ENCODE data around the gene FAM83F.

The FAM83F gene

GRCh38 chr22:39994566-39995392 lies at the start of gene FAM83F:
Gene FAM83F, plus strand, starts transcription at chr22:39994954. Its CDS starts 89 bp downstream, at chr22:39995043.
- H3K4me1 ChIP-seq (ENCODE audit: insufficient read depth, poor library complexity, severe bottlenecking): peaks cover 35% of the 10 kb centered on the region
- peak within 1 kb of the TSS; percentile 82 for H3K4me3 ChIP-seq (ENCODE audit: severe bottlenecking)
- TF ChIP-seq, protein P1, sequence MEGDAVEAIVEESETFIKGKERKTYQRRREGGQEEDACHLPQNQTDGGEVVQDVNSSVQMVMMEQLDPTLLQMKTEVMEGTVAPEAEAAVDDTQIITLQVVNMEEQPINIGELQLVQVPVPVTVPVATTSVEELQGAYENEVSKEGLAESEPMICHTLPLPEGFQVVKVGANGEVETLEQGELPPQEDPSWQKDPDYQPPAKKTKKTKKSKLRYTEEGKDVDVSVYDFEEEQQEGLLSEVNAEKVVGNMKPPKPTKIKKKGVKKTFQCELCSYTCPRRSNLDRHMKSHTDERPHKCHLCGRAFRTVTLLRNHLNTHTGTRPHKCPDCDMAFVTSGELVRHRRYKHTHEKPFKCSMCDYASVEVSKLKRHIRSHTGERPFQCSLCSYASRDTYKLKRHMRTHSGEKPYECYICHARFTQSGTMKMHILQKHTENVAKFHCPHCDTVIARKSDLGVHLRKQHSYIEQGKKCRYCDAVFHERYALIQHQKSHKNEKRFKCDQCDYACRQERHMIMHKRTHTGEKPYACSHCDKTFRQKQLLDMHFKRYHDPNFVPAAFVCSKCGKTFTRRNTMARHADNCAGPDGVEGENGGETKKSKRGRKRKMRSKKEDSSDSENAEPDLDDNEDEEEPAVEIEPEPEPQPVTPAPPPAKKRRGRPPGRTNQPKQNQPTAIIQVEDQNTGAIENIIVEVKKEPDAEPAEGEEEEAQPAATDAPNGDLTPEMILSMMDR (IDR thresholded peaks at IDR 0.05; ENCODE audit: poor library complexity, severe bottlenecking): no peak
- ATAC-seq (ENCODE audit: low read depth): peak; percentile 60
- H3K9me3 ChIP-seq (ENCODE audit: severe bottlenecking): no peaks in the 10 kb centered on the region
- peak within 1 kb of the TSS; percentile 66 for H3K27ac ChIP-seq (ENCODE audit: poor library complexity, severe bottlenecking)
- DNase-seq (ENCODE audit: low spot score): no peak
- H3K36me3 ChIP-seq (ENCODE audit: low read depth): no peaks in the 10 kb centered on the region
- peaks cover 3% of the 10 kb centered on the region for H3K27me3 ChIP-seq (ENCODE audit: insufficient read depth, poor library complexity, severe bottlenecking)

GRCh38 chr22:39946126-39946502 lies 48.6 kb upstream of the FAM83F start:
- H3K27ac ChIP-seq (ENCODE audit: poor library complexity, severe bottlenecking): no peak overlapping the region
- no peaks in the 10 kb centered on the region for H3K27me3 ChIP-seq (ENCODE audit: insufficient read depth, poor library complexity, severe bottlenecking)

DNA sequence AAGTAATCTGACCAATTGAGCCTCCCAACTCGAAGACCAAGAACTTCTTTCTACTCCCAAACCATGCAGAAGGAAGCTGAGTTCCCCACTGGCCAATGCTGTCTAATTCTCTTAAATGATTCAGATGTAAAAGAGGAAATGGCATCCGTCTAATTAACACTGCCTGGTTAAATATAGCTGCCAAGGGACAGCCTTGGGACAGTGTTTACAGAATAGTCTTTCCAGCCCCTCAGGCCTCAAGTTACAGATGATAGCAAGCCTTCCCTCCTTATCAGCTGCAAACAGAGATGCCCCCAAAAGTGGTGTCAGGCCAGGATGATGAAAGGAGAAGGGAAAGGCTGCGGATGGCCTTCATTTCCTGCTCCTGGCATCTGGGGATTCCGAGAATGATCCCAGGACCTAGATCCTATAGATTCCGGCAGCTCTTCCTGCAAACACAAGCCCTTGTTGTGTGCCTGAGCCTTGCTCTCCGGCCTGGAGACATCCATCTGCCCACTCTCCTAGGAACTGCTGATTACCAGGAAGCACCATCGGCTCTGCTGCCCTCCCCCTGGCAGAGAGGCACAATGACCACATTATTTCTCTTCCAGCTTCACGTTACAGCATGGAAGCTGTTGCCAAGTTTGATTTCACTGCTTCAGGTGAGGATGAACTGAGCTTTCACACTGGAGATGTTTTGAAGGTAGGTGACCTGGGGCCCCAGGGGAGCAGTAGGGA lies 48.1 kb upstream of the FAM83F start:
- TF ChIP-seq, protein P1 (IDR thresholded peaks at IDR 0.05; ENCODE audit: poor library complexity, severe bottlenecking): no peak
- Histone ChIP-seq H3K27ac (ENCODE audit: poor library complexity, severe bottlenecking) (no peak overlapping the region), H3K4me1 (ENCODE audit: insufficient read depth, poor library complexity, severe bottlenecking) (no peaks in the 10 kb centered on the region), H3K27me3 (ENCODE audit: insufficient read depth, poor library complexity, severe bottlenecking) (no peaks in the 10 kb centered on the region), H3K36me3 (ENCODE audit: low read depth) (no peaks in the 10 kb centered on the region), H3K4me3 (ENCODE audit: severe bottlenecking) (no peak overlapping the region), H3K9me3 (ENCODE audit: severe bottlenecking) (no peaks in the 10 kb centered on the region)
- no peak for ATAC-seq (ENCODE audit: low read depth)
- DNase-seq (ENCODE audit: low spot score): no peak

More at GRCh38 chr22:39946126-39946502, 48.6 kb upstream of the FAM83F start:
- Histone ChIP-seq H3K4me3 (ENCODE audit: severe bottlenecking) (no peak overlapping the region), H3K4me1 (ENCODE audit: insufficient read depth, poor library complexity, severe bottlenecking) (no peaks in the 10 kb centered on the region), H3K36me3 (ENCODE audit: low read depth) (no peaks in the 10 kb centered on the region), H3K9me3 (ENCODE audit: severe bottlenecking) (no peaks in the 10 kb centered on the region)
- DNase-seq (ENCODE audit: low spot score): no peak
- TF ChIP-seq, protein P1 (IDR thresholded peaks at IDR 0.05; ENCODE audit: poor library complexity, severe bottlenecking): no peak
- no peak for ATAC-seq (ENCODE audit: low read depth)

GRCh38 chr22:39947220-39948216 lies 47.2 kb upstream of the FAM83F start:
- no peak overlapping the region for H3K27ac ChIP-seq (ENCODE audit: poor library complexity, severe bottlenecking)
- no peak overlapping the region for H3K4me3 ChIP-seq (ENCODE audit: severe bottlenecking)
- no peak for ATAC-seq (ENCODE audit: low read depth)
- no peaks in the 10 kb centered on the region for H3K9me3 ChIP-seq (ENCODE audit: severe bottlenecking)
- H3K27me3 ChIP-seq (ENCODE audit: insufficient read depth, poor library complexity, severe bottlenecking): no peaks in the 10 kb centered on the region
- H3K4me1 ChIP-seq (ENCODE audit: insufficient read depth, poor library complexity, severe bottlenecking): no peaks in the 10 kb centered on the region
- no peaks in the 10 kb centered on the region for H3K36me3 ChIP-seq (ENCODE audit: low read depth)
- TF ChIP-seq, protein P1 (IDR thresholded peaks at IDR 0.05; ENCODE audit: poor library complexity, severe bottlenecking): no peak
- DNase-seq (ENCODE audit: low spot score): no peak
